A549 (cell line): ENCODE results near the gene GBX2. TPM values are rescaled to one million over a fixed set of nuclear protein-coding genes. Genes with fewer than 3 reads are reported as not detected.

Source experiments
- ATAC-seq, 2 experiments: fragments of 200-7000 bp in 1 of 2; fragments of >200 bp in 1 of 2; cut with Nextera tagmentation in 1 of 2; cut with Tn5 transposase in 1 of 2; 3 replicates each; pipeline versions ENCODE4 v1.8.0 to v1.9.1; 2018 to 2020; ENCODE audit warnings: mild to moderate bottlenecking in 1 of 2, moderate library complexity in 1 of 2
- CTCF ChIA-PET: fragments of 300-600 bp; sonication (Branson Sonifier 250); formaldehyde crosslinking; extraction: SDS; loops from one replicate; lab custom pipeline; 2021; ENCODE audit warnings: antibody characterized with exemption, inconsistent platforms; lab: Yijun Ruan, JAX
- POLR2A ChIA-PET: fragments of 350-600 bp; formaldehyde crosslinking; extraction: SDS; loops from one replicate; lab custom pipeline; 2021; ENCODE audit warnings: antibody characterized with exemption, inconsistent platforms; lab: Yijun Ruan, JAX
- DNase-seq, 2 experiments: peaks; one replicate each; pipeline versions ENCODE4 v3.0.0 to v3.0.0-alpha.2; 2011 to 2016; ENCODE audit warnings: low read depth in 1 of 2, low spot score in 1 of 2
- FAIRE-seq: peaks from 2 replicates; lab custom pipeline; 2011; peaks lifted over from hg19 to GRCh38; lab: Jason Lieb, UNC
- H3K27ac ChIP-seq, 2 experiments: fragments of >200 bp; sonication (Bioruptor Twin); formaldehyde crosslinking; 3 replicates each; pipeline ENCODE4 v1.5.1; 2016 to 2017
- H3K4me1 ChIP-seq: fragments of >200 bp; sonication (Bioruptor Twin); formaldehyde crosslinking; 3 replicates; pipeline ENCODE4 v1.6.1; 2016
- H3K4me2 ChIP-seq: fragments of >200 bp; sonication (Bioruptor Twin); formaldehyde crosslinking; 3 replicates; pipeline ENCODE4 v1.6.1; 2016
- H3K4me3 ChIP-seq: fragments of >200 bp; sonication (Bioruptor Twin); formaldehyde crosslinking; 3 replicates; pipeline ENCODE4 v1.5.1; 2016
- H3K9me3 ChIP-seq: fragments of >200 bp; sonication (Bioruptor Twin); formaldehyde crosslinking; 3 replicates; pipeline ENCODE4 v1.6.1; 2016
- ATOH8 ChIP-seq: fragments of 250-450 bp; sonication (Bioruptor Pico); IDR thresholded peaks from 2 replicates; pipeline ENCODE4 v1.5.0; 2020; ENCODE audit warnings: low read depth, mild to moderate bottlenecking, moderate library complexity
- BHLHE40 ChIP-seq: IDR thresholded peaks from 2 replicates; pipeline ENCODE4 v1.6.1; 2012; ENCODE audit warnings: low read depth, low read length, inconsistent platforms
- EHF ChIP-seq: fragments of 250-450 bp; sonication (Bioruptor Pico); IDR thresholded peaks from 2 replicates; pipeline ENCODE4 v1.5.0; 2020; ENCODE audit warnings: mild to moderate bottlenecking
- ESRRA ChIP-seq: fragments of 150-350 bp; IDR thresholded peaks from 2 replicates; pipeline ENCODE4 v1.6.1; 2014; ENCODE audit warnings: mild to moderate bottlenecking, low read length, borderline replicate concordance
- FOSB ChIP-seq: fragments of 250-450 bp; sonication (Bioruptor Pico); IDR thresholded peaks from 2 replicates; pipeline ENCODE4 v1.5.0; 2020; ENCODE audit warnings: mild to moderate bottlenecking, moderate library complexity
- FOSL2 ChIP-seq, 2 experiments: fragments of 450-650 bp in 1 of 2; fragments of >200 bp in 1 of 2; sonication (Bioruptor Twin) in 1 of 2; formaldehyde crosslinking; IDR thresholded peaks; 2 replicates each; pipeline versions ENCODE4 v1.5.0 to v1.6.1; 2016 to 2020; ENCODE audit warnings: mild to moderate bottlenecking in 1 of 2, moderate library complexity in 1 of 2
- HEYL ChIP-seq: fragments of 250-450 bp; sonication (Bioruptor Pico); IDR thresholded peaks from 2 replicates; pipeline ENCODE4 v1.8.0; 2021; ENCODE audit warnings: mild to moderate bottlenecking, moderate library complexity
- HOXB13 ChIP-seq: fragments of 250-450 bp; sonication (Bioruptor Pico); IDR thresholded peaks from 2 replicates; pipeline ENCODE4 v1.5.0; 2020; ENCODE audit warnings: low read depth, mild to moderate bottlenecking, moderate library complexity
- JUN ChIP-seq, 2 experiments: fragments of >200 bp; sonication (Bioruptor Twin); formaldehyde crosslinking; IDR thresholded peaks; 2 replicates in 1 of 2; 3 replicates in 1 of 2; pipeline ENCODE4 v1.6.1; 2016 to 2017
- KDM1A ChIP-seq: fragments of 200-600 bp; sonication (generic); IDR thresholded peaks from 2 replicates; pipeline ENCODE4 v1.6.1; 2016; ENCODE audit warnings: low read depth, mild to moderate bottlenecking
- MAFK ChIP-seq: fragments of 450-650 bp; IDR thresholded peaks from 2 replicates; pipeline ENCODE4 v1.6.1; 2014; ENCODE audit not compliant: partially characterized antibody
- MAZ ChIP-seq: fragments of 150-350 bp; IDR thresholded peaks from 2 replicates; pipeline ENCODE4 v1.6.1; 2014; ENCODE audit warnings: antibody characterized with exemption, low read depth, low read length, borderline replicate concordance
- NPAS2 ChIP-seq: fragments of 250-450 bp; sonication (Bioruptor Pico); IDR thresholded peaks from 2 replicates; pipeline ENCODE4 v1.8.0; 2022; ENCODE audit warnings: mild to moderate bottlenecking, moderate library complexity, borderline replicate concordance
- POLR2AphosphoS2 ChIP-seq: conservative IDR thresholded peaks from 2 replicates; pipeline ENCODE4 v1.6.1; 2012; ENCODE audit warnings: low read length, improper control_type of control experiment, inconsistent platforms
- RFX5 ChIP-seq: fragments of 450-650 bp; IDR thresholded peaks from 2 replicates; pipeline ENCODE4 v1.7.1; 2014; ENCODE audit warnings: antibody characterized with exemption, mild to moderate bottlenecking, moderate library complexity
- ZSCAN20 ChIP-seq: fragments of 250-450 bp; sonication (Bioruptor Pico); IDR thresholded peaks from 2 replicates; pipeline ENCODE4 v1.8.0; 2022; ENCODE audit warnings: mild to moderate bottlenecking, moderate library complexity
- WGBS: methylation state at CpG from one replicate; pipeline ENCODE4 v1.1.6; 2017; ENCODE audit errors: missing lambda C conversion rate; 5-methylcytosine and 5-hydroxymethylcytosine counted together
- polyA plus RNA-seq, 4 experiments: library from polyadenylated mRNA; depleted of rRNA in 3 of 4; stranded (reverse); fragments of >200 nt; fragmentation: RNase III in 1 of 4; extraction: RNeasy Plus Mini Kit Qiagen cat#74134 plus additional on column Dnase treatment in 1 of 4; gene quantifications; 2 replicates in 3 of 4; 3 replicates in 1 of 4; pipeline ENCODE4 v1.2.3, GENCODE V29; 2011 to 2017
- TF ChIP-seq, protein P1 (sequence below): fragments of 250-450 bp; sonication (Bioruptor Pico); IDR thresholded peaks from 2 replicates; pipeline ENCODE4 v1.5.0; 2021; ENCODE audit warnings: mild to moderate bottlenecking, moderate library complexity, borderline replicate concordance
- TF ChIP-seq, protein P2 (sequence below): fragments of 450-650 bp; IDR thresholded peaks from 2 replicates; pipeline ENCODE4 v1.6.1; 2014; ENCODE audit warnings: antibody characterized with exemption
- TF ChIP-seq, protein P3 (sequence below): fragments of >200 bp; sonication (Bioruptor Twin); formaldehyde crosslinking; IDR thresholded peaks from 2 replicates; pipeline ENCODE4 v1.6.1; 2016
- TF ChIP-seq, protein P4 (sequence below): IDR thresholded peaks from 2 replicates; pipeline ENCODE4 v1.6.1; 2012

Gene GBX2
- polyA plus RNA-seq, 2 of the 4 experiments (the other 2 are of a cell fraction) = 1.2 to 1.9 TPM

DNA sequence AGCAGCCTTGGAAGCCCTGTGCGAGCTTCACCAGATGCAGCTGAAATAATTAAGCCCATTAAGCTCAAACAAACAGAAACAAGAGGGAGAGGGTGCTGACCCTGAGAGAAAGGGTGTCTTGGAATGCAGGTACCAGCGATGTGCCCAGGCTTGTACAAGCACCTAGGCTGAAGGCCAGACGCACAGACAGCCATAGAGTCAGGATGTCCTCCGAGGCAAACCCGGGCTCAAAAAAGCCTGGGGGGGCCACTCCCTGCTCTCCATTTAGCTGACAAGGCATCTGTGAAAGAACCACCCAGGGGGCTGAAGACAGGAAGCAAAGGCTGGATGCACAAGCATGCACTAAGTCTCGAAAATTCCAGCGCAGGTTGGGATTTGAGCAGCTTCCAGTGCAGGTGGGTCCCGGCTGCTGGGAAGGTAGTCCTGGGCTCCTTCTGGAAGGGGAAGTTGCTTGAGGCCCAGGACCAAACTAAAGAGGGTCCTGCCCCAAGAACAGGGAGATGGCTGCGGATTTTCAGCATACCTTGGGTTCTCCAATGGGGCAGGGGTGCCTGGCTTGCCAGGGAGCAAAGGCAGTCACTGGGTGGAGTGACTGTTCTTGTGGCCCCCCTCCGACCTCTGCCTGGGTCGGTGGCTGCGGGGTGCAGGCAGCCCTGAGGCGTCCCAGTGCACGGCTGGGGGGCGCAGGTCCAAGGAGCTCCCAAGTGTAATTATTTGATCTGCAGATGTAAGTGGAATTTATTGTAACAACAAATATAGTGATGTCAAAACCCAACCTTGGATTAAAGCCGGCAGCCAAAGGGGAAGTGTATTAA, 5.9 kb downstream of the GBX2 start:
- no peak overlapping the region for H3K4me2 ChIP-seq
- H3K27ac ChIP-seq = peak overlapping the region in 1 of 2 experiments; percentile 49; a peak in 1 of 6 replicates
- no peak for TF ChIP-seq FOSB
- no peak for TF ChIP-seq FOSL2 (IDR thresholded peaks at IDR 0.05)
- TF ChIP-seq FOSL2 (CRISPR knock-in tag; IDR thresholded peaks at IDR 0.05) = no peak
- no peak for TF ChIP-seq MAZ
- TF ChIP-seq ATOH8 = no peak
- no peak for TF ChIP-seq ZSCAN20 (CRISPR knock-in tag)
- no peaks in the 10 kb centered on the region for H3K9me3 ChIP-seq
- no peak for ATAC-seq
- H3K4me1 ChIP-seq = 0 out of 3 replicates have a peak, but pooled peaks cover 4% of the 10 kb centered on the region
- 71% methylated on average over 16 of the region's 16 CpGs for WGBS
- no peak for DNase-seq
- ChIA-PET POLR2A (no interaction called here), CTCF (interaction anchor here (1.2 to 3.0 kb wide), 3 partner anchors 14 to 32 kb away, joined by 3 to 22 read pairs (median 5); no protein-coding TSS in a partner anchor)
- no peak overlapping the region for H3K4me3 ChIP-seq
- FAIRE-seq = no peak

DNA sequence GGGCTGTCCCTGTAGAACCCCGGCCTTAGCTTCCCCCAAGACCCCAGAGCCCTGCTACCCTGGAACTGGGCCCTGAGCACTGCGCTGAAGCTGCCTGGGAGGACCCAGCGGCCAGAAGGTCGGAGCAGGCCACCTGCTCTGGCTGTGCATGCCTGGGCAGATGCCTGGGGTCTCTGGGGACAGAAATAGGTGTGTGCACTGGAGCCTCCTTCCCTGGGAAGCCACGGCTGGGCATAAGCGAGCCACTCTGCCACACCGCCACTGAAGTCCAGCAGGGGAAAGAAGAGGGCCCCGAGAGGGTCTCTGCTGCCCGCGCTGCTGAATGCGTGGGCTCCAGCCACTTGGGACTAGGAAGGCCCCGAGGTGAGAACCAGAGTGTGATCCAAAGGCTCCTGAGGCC, 6.7 kb downstream of the GBX2 start:
- Histone ChIP-seq H3K27ac (peak overlapping the region in 1 of 2 experiments; percentile 49; a peak in 1 of 6 replicates), H3K4me1 (0 out of 3 replicates have a peak, but pooled peaks cover under 1% of the 10 kb centered on the region), H3K4me2 (no peak overlapping the region), H3K9me3 (no peaks in the 10 kb centered on the region), H3K4me3 (no peak overlapping the region)
- no peak for FAIRE-seq
- TF ChIP-seq ATOH8 (no peak), BHLHE40 (no peak), NPAS2 (CRISPR knock-in tag) (no peak), FOSL2 (IDR thresholded peaks at IDR 0.05) (no peak), FOSL2 (CRISPR knock-in tag; IDR thresholded peaks at IDR 0.05) (no peak), MAFK (no peak), POLR2AphosphoS2 (no peak), ESRRA (no peak), KDM1A (no peak)
- TF ChIP-seq, protein P1, sequence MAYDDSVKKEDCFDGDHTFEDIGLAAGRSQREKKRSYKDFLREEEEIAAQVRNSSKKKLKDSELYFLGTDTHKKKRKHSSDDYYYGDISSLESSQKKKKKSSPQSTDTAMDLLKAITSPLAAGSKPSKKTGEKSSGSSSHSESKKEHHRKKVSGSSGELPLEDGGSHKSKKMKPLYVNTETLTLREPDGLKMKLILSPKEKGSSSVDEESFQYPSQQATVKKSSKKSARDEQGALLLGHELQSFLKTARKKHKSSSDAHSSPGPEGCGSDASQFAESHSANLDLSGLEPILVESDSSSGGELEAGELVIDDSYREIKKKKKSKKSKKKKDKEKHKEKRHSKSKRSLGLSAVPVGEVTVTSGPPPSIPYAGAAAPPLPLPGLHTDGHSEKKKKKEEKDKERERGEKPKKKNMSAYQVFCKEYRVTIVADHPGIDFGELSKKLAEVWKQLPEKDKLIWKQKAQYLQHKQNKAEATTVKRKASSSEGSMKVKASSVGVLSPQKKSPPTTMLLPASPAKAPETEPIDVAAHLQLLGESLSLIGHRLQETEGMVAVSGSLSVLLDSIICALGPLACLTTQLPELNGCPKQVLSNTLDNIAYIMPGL (CRISPR knock-in tag) = no peak
- TF ChIP-seq, protein P2, sequence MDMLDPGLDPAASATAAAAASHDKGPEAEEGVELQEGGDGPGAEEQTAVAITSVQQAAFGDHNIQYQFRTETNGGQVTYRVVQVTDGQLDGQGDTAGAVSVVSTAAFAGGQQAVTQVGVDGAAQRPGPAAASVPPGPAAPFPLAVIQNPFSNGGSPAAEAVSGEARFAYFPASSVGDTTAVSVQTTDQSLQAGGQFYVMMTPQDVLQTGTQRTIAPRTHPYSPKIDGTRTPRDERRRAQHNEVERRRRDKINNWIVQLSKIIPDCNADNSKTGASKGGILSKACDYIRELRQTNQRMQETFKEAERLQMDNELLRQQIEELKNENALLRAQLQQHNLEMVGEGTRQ = no peak
- TF ChIP-seq, protein P3, sequence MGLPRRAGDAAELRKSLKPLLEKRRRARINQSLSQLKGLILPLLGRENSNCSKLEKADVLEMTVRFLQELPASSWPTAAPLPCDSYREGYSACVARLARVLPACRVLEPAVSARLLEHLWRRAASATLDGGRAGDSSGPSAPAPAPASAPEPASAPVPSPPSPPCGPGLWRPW = no peak
- ATAC-seq = no peak
- no peak for DNase-seq
- WGBS = 83% methylated on average over 7 of the region's 12 CpGs
- ChIA-PET CTCF (interaction anchor here (3.0 kb wide), 1 partner anchor 15 kb away, joined by 22 read pairs; no protein-coding TSS in a partner anchor), POLR2A (no interaction called here)

GRCh38 chr2:236161082-236161462, 7.1 kb downstream of the GBX2 start:
- no peak for ATAC-seq
- TF ChIP-seq HEYL (CRISPR knock-in tag) = no peak
- TF ChIP-seq HOXB13 (CRISPR knock-in tag) = no peak
- no peak for TF ChIP-seq JUN (IDR thresholded peaks at IDR 0.05)
- no peak for TF ChIP-seq NPAS2 (CRISPR knock-in tag)
- TF ChIP-seq, protein P4, sequence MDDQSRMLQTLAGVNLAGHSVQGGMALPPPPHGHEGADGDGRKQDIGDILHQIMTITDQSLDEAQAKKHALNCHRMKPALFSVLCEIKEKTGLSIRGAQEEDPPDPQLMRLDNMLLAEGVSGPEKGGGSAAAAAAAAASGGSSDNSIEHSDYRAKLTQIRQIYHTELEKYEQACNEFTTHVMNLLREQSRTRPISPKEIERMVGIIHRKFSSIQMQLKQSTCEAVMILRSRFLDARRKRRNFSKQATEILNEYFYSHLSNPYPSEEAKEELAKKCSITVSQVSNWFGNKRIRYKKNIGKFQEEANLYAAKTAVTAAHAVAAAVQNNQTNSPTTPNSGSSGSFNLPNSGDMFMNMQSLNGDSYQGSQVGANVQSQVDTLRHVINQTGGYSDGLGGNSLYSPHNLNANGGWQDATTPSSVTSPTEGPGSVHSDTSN = no peak
- TF ChIP-seq POLR2AphosphoS2 = no peak
- TF ChIP-seq EHF (CRISPR knock-in tag) = no peak
- TF ChIP-seq, protein P2 = no peak
- TF ChIP-seq RFX5 = no peak
- CTCF ChIA-PET = interaction anchor here (3.0 kb wide), 1 partner anchor 16 kb away, joined by 22 read pairs; no protein-coding TSS in a partner anchor
- H3K4me3 ChIP-seq = no peak overlapping the region
- DNase-seq = no peak
- no peak for FAIRE-seq
- peak overlapping the region in 1 of 2 experiments; percentile 22; a peak in 1 of 6 replicates for H3K27ac ChIP-seq
- H3K4me2 ChIP-seq = no peak overlapping the region
- POLR2A ChIA-PET = interaction anchor here (0.6 kb wide), 1 partner anchor 17 kb away, joined by 3 read pairs; no protein-coding TSS in a partner anchor
- H3K4me1 ChIP-seq = no peaks in the 10 kb centered on the region
- H3K9me3 ChIP-seq = no peaks in the 10 kb centered on the region
- WGBS = 81% methylated on average over 12 of the region's 15 CpGs
